GM23338 (cell line): Measurements from ENCODE around the gene TRIM59. TPM values are rescaled to one million over a fixed set of nuclear protein-coding genes. Genes with fewer than 3 reads are reported as not detected.

Experiments
- ATAC-seq: fragments of 200-7000 bp; cut with Tn5 transposase; 3 replicates; pipeline ENCODE4 v1.9.1; 2020
- DNase-seq: peaks from one replicate; pipeline ENCODE4 v3.0.0-alpha.2; 2015; ENCODE audit warnings: low spot score
- H2AFZ ChIP-seq: fragments of 200-600 bp; sonication (generic); 2 replicates; pipeline ENCODE4 v1.8.0; 2016; ENCODE audit warnings: antibody characterized with exemption, mild to moderate bottlenecking, moderate library complexity
- H3F3A ChIP-seq: fragments of 200-600 bp; sonication (generic); replicated peaks from 2 replicates; pipeline ENCODE4 v1.8.0; 2017; ENCODE audit warnings: antibody characterized with exemption, mixed run types, low read depth
- H3K27ac ChIP-seq: fragments of 200-600 bp; sonication (generic); 2 replicates; pipeline ENCODE4 v1.6.1; 2016; ENCODE audit warnings: low read depth
- H3K27me3 ChIP-seq: fragments of 200-600 bp; sonication (generic); 2 replicates; pipeline ENCODE4 v1.8.0; 2016; ENCODE audit warnings: mild to moderate bottlenecking, mixed run types, moderate library complexity; ENCODE audit not compliant: insufficient read depth
- H3K36me3 ChIP-seq: fragments of 200-600 bp; sonication (generic); 2 replicates; pipeline ENCODE4 v1.8.0; 2016; ENCODE audit warnings: mild to moderate bottlenecking; ENCODE audit not compliant: insufficient read depth
- H3K4me1 ChIP-seq: fragments of 200-600 bp; sonication (generic); 2 replicates; pipeline ENCODE4 v1.8.0; 2016; ENCODE audit warnings: mild to moderate bottlenecking, moderate library complexity; ENCODE audit not compliant: insufficient read depth
- H3K4me2 ChIP-seq: fragments of 200-600 bp; sonication (generic); 2 replicates; pipeline ENCODE4 v1.7.1; 2017; ENCODE audit warnings: mixed run types
- H3K4me3 ChIP-seq: fragments of 200-600 bp; sonication (generic); 2 replicates; pipeline ENCODE4 v1.6.1; 2016; ENCODE audit warnings: mixed run types
- H3K79me2 ChIP-seq: fragments of 200-600 bp; sonication (generic); replicated peaks from 2 replicates; pipeline ENCODE4 v1.8.0; 2017; ENCODE audit warnings: mild to moderate bottlenecking; ENCODE audit not compliant: insufficient read depth
- H3K9me2 ChIP-seq: fragments of 200-600 bp; sonication (generic); 2 replicates; pipeline ENCODE4 v1.8.0; 2017; ENCODE audit not compliant: insufficient read depth
- H4K20me1 ChIP-seq: fragments of 200-600 bp; sonication (generic); replicated peaks from 2 replicates; pipeline ENCODE4 v1.8.0; 2017; ENCODE audit warnings: mild to moderate bottlenecking; ENCODE audit not compliant: insufficient read depth
- H3K27ac Mint-ChIP-seq: 2 replicates; pipeline ENCODE4 v1.8.0; 2020; ENCODE audit warnings: inconsistent platforms, mild to moderate bottlenecking, moderate library complexity, mixed read lengths
- H3K27me3 Mint-ChIP-seq: 3 replicates; pipeline ENCODE4 v1.8.0; 2022; ENCODE audit warnings: low read depth, mild to moderate bottlenecking, moderate library complexity, mixed read lengths, inconsistent platforms; ENCODE audit not compliant: insufficient read depth, poor library complexity
- H3K36me3 Mint-ChIP-seq: 3 replicates; pipeline ENCODE4 v1.8.0; 2021; ENCODE audit warnings: low read depth, mild to moderate bottlenecking, inconsistent platforms, moderate library complexity, mixed read lengths
- H3K4me1 Mint-ChIP-seq: 3 replicates; pipeline ENCODE4 v1.8.0; 2020; ENCODE audit warnings: mild to moderate bottlenecking, inconsistent platforms, mixed read lengths
- H3K4me3 Mint-ChIP-seq: 3 replicates; pipeline ENCODE4 v1.8.0; 2021; ENCODE audit warnings: moderate library complexity, mild to moderate bottlenecking, inconsistent platforms, mixed read lengths
- H3K9me3 Mint-ChIP-seq: 3 replicates; pipeline ENCODE4 v1.8.0; 2020; ENCODE audit warnings: moderate library complexity, mild to moderate bottlenecking, inconsistent platforms, mixed read lengths
- EZH2 ChIP-seq: fragments of 200-600 bp; sonication (generic); IDR thresholded peaks from one replicate; pipeline ENCODE4 v1.8.0; 2017; ENCODE audit warnings: antibody characterized with exemption, mild to moderate bottlenecking, low read depth; ENCODE audit not compliant: unreplicated experiment
- JUNB ChIP-seq: IDR thresholded peaks from one replicate; pipeline ENCODE4 v1.6.1; 2016; ENCODE audit warnings: antibody characterized with exemption; ENCODE audit not compliant: unreplicated experiment
- NANOG ChIP-seq: IDR thresholded peaks from 2 replicates; pipeline ENCODE4 v1.6.1; 2016; ENCODE audit warnings: antibody characterized with exemption, borderline replicate concordance
- POLR2AphosphoS5 ChIP-seq: IDR thresholded peaks from 2 replicates; pipeline ENCODE4 v1.6.1; 2016; ENCODE audit warnings: antibody characterized with exemption, low read depth
- ZNF114 ChIP-seq: fragments of 250-450 bp; sonication (Bioruptor Pico); IDR thresholded peaks from 2 replicates; pipeline ENCODE4 v1.5.0; 2020; ENCODE audit warnings: mild to moderate bottlenecking, moderate library complexity
- ZNF462 ChIP-seq: fragments of 250-450 bp; sonication (Bioruptor Pico); IDR thresholded peaks from 2 replicates; pipeline ENCODE4 v1.5.0; 2020; ENCODE audit warnings: mild to moderate bottlenecking, moderate library complexity
- polyA plus RNA-seq: library from polyadenylated mRNA; unstranded; fragments of >200 nt; fragmentation: Nextera tagmentation; extraction: Ambion mirVana; gene quantifications from 2 replicates; pipeline ENCODE4 v1.2.1, GENCODE V29; 2016
- total RNA-seq: library from RNA; depleted of rRNA; stranded (reverse); fragments of >200 nt; shearing (Covaris generic); gene quantifications from 2 replicates; pipeline ENCODE4 v1.2.3, GENCODE V29; 2014
- TF ChIP-seq, protein P1 (sequence below), 2 experiments: fragments of 200-600 bp in 1 of 2; sonication (generic) in 1 of 2; conservative IDR thresholded peaks; 2 replicates each; pipeline versions ENCODE4 v1.5.1 to v1.6.1; 2016 to 2017; ENCODE audit warnings: antibody characterized with exemption in 2 of 2, low read depth in 2 of 2, mild to moderate bottlenecking in 2 of 2, moderate library complexity in 1 of 2
- TF ChIP-seq, protein P2 (sequence below): IDR thresholded peaks from one replicate; pipeline ENCODE4 v1.6.1; 2018; ENCODE audit warnings: antibody characterized with exemption; ENCODE audit not compliant: unreplicated experiment

Gene TRIM59
- total and polyA plus RNA-seq, 2 experiments from 2014 or later: 46.2 to 98.6 TPM

GRCh38 chr3:160478338-160478737, 28.8 kb upstream of the TRIM59 start:
- H3K27ac Mint-ChIP-seq: no peak overlapping the region
- H4K20me1 ChIP-seq: no peaks in the 10 kb centered on the region
- no peak overlapping the region for H3K4me3 Mint-ChIP-seq
- no peaks in the 10 kb centered on the region for H3K79me2 ChIP-seq
- no peaks in the 10 kb centered on the region for H3F3A ChIP-seq
- H3K4me1 Mint-ChIP-seq: peaks cover 3% of the 10 kb centered on the region; the same call in 1 of the 3 replicates
- DNase-seq: no peak
- no peak overlapping the region for H3K4me2 ChIP-seq
- H3K27me3 ChIP-seq: no peaks in the 10 kb centered on the region
- H3K4me1 ChIP-seq: no peaks in the 10 kb centered on the region
- H3K9me3 Mint-ChIP-seq: no peaks in the 10 kb centered on the region
- H3K27ac ChIP-seq: no peak overlapping the region
- H2AFZ ChIP-seq: no peak overlapping the region
- TF ChIP-seq NANOG (no peak), POLR2AphosphoS5 (no peak), ZNF114 (CRISPR knock-in tag) (no peak), EZH2 (no peak), JUNB (no peak), ZNF462 (CRISPR knock-in tag) (no peak)
- TF ChIP-seq, protein P1, sequence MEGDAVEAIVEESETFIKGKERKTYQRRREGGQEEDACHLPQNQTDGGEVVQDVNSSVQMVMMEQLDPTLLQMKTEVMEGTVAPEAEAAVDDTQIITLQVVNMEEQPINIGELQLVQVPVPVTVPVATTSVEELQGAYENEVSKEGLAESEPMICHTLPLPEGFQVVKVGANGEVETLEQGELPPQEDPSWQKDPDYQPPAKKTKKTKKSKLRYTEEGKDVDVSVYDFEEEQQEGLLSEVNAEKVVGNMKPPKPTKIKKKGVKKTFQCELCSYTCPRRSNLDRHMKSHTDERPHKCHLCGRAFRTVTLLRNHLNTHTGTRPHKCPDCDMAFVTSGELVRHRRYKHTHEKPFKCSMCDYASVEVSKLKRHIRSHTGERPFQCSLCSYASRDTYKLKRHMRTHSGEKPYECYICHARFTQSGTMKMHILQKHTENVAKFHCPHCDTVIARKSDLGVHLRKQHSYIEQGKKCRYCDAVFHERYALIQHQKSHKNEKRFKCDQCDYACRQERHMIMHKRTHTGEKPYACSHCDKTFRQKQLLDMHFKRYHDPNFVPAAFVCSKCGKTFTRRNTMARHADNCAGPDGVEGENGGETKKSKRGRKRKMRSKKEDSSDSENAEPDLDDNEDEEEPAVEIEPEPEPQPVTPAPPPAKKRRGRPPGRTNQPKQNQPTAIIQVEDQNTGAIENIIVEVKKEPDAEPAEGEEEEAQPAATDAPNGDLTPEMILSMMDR (conservative IDR thresholded peaks at IDR 0.05; ENCODE audit: low read depth in 2 of 2): no peak
- TF ChIP-seq, protein P2, sequence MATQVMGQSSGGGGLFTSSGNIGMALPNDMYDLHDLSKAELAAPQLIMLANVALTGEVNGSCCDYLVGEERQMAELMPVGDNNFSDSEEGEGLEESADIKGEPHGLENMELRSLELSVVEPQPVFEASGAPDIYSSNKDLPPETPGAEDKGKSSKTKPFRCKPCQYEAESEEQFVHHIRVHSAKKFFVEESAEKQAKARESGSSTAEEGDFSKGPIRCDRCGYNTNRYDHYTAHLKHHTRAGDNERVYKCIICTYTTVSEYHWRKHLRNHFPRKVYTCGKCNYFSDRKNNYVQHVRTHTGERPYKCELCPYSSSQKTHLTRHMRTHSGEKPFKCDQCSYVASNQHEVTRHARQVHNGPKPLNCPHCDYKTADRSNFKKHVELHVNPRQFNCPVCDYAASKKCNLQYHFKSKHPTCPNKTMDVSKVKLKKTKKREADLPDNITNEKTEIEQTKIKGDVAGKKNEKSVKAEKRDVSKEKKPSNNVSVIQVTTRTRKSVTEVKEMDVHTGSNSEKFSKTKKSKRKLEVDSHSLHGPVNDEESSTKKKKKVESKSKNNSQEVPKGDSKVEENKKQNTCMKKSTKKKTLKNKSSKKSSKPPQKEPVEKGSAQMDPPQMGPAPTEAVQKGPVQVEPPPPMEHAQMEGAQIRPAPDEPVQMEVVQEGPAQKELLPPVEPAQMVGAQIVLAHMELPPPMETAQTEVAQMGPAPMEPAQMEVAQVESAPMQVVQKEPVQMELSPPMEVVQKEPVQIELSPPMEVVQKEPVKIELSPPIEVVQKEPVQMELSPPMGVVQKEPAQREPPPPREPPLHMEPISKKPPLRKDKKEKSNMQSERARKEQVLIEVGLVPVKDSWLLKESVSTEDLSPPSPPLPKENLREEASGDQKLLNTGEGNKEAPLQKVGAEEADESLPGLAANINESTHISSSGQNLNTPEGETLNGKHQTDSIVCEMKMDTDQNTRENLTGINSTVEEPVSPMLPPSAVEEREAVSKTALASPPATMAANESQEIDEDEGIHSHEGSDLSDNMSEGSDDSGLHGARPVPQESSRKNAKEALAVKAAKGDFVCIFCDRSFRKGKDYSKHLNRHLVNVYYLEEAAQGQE: no peak
- H3K9me2 ChIP-seq: 0 out of 2 replicates have a peak, but pooled peaks cover 7% of the 10 kb centered on the region
- H3K4me3 ChIP-seq: no peak overlapping the region
- peaks cover 10% of the 10 kb centered on the region for H3K27me3 Mint-ChIP-seq
- no peaks in the 10 kb centered on the region for H3K36me3 Mint-ChIP-seq
- ATAC-seq: no peak
- H3K36me3 ChIP-seq: no peaks in the 10 kb centered on the region
